LNCAP (cell line): ENCODE measurements around the gene CASZ1.

Experiments
- TF ChIP-seq, protein P1 (sequence below): fragments of 450-650 bp; IDR thresholded peaks from 2 replicates; pipeline ENCODE4 v1.5.1; 2017; ENCODE audit warnings: mild to moderate bottlenecking

The CASZ1 gene

DNA sequence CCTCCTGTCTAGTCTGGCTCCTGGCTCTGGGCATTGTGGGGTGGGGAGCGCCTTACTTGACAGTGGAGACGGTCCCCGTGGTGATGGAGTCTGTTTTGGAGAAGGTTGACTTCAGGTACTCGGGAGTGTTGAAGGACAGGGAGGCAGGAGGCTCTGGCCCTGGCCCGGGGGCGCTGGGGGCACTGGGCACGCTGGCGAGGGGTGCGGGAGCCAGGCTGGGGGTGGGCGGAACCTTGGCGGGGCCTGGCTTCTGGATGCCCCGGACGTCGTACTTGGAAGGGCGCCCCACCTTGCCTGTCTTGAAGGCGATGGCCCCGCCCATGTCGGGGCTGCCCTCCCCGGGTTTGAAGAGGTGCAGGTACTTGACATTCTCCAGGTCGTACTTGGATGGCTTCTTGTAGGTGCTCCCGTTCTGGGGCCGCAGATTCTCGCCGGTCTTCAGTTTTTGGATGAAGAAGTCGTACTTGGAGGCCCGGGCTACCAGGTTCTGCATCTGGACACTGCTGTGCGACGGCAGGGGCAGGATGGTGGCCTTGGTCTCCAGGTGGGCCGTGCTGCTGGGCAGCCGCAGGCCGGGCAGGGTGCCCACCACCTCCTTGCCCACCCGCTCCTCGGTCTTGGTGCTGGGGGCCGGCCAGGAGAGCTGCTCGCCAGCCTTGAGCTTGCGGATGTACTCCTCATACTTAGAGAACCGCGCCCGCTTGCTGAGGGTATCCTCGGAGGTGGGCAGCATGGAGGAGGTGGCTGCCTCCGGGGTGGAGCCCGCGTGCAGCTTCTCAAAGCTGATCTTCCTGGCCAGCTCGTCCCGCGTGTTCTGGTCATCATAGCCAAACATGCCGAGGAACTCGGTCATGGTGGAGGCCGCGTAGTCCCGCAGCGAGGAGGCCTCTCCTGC, 136.6 kb downstream of the CASZ1 start:
- TF ChIP-seq, protein P1, sequence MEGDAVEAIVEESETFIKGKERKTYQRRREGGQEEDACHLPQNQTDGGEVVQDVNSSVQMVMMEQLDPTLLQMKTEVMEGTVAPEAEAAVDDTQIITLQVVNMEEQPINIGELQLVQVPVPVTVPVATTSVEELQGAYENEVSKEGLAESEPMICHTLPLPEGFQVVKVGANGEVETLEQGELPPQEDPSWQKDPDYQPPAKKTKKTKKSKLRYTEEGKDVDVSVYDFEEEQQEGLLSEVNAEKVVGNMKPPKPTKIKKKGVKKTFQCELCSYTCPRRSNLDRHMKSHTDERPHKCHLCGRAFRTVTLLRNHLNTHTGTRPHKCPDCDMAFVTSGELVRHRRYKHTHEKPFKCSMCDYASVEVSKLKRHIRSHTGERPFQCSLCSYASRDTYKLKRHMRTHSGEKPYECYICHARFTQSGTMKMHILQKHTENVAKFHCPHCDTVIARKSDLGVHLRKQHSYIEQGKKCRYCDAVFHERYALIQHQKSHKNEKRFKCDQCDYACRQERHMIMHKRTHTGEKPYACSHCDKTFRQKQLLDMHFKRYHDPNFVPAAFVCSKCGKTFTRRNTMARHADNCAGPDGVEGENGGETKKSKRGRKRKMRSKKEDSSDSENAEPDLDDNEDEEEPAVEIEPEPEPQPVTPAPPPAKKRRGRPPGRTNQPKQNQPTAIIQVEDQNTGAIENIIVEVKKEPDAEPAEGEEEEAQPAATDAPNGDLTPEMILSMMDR = no peak

DNA sequence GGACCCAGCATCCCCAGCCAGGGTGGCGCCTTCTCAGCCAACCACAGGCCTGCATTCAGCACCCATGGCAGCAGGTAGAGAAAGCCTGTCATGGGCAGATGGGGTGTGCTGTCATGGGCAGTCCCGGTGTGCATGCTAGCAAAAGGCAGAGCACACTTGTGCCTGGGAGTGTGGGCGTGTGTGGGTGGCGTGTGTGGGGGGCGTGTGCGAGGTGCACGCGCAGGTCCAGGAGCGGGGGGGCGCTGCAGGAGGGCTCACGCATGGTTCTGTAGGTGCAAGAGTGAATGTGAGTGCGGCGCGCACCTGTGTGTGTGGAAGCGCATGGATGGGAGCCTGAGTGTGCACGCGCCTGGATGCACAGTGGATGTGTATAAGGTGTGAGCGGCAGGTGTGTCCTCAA, 137.2 kb downstream of the CASZ1 start:
- TF ChIP-seq, protein P1 = no peak

DNA sequence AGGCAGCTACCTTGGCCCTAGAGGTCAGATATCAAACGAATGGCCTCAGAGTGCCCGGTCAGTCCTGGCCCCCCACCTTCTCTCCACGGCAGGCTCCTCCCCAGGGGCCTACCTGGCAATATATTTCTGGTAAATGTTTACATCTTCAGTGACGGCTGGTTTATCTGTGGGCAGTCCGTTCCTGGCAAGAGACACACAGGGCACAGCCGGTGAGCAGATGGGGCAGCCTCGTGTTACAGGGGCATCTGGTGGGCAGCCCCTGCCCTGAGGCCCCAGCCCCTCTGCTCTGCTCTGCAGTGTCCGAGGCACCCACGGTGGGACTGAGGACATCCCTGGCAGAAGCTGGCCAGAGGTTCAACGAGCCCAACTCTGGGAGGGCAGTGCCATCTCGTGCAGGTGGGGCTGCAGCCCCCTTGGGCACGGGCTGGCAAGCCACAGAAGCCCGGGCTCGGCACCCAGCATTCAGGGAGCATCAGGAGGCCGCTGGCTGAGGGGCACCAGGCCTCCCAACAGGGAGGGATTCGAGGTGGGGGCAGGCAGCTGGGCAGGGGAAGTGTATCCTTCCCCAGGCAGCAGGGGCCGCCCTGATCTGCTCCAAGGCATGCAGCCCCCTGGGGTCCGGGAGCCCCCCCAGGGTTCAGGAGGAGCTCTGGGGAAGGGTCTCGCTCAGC, 137.9 kb downstream of the CASZ1 start:
- TF ChIP-seq, protein P1 = no peak

DNA sequence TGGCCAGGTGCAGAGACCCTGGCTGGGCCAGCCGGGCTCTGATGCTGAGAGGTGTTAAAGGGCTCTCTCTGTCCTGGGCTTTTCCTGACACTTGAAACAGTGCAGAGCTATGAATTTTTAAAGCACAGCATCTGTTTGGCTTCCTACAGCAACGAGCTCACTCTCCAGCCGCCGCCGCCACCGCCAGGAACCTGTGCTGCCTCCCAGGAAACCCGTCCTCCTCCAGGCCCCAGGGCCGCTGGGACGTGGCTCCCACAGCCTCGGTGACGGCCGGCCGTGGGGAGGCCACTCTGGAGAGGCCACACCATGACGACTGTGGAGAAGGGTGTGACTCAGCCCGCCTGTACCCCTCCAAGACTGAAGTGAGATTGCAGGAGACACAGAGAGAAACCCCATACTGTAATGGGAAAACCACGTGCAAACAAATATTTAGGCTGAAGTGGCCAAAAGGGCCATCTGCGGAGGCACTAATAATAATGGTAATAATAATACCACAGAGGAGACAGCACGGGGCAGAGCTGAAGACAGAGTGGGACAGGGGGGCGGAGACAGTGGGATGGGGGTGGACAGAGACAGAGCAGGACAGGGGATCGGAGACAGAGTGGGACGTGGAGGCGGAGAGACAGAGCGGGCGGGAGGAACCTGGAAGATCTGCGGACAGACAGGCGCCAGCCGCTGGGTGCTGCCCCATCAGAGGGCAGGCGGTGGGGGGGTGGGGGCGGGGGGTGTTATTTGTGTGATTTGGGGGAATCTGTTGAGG, 139.2 kb downstream of the CASZ1 start:
- TF ChIP-seq, protein P1 = no peak

DNA sequence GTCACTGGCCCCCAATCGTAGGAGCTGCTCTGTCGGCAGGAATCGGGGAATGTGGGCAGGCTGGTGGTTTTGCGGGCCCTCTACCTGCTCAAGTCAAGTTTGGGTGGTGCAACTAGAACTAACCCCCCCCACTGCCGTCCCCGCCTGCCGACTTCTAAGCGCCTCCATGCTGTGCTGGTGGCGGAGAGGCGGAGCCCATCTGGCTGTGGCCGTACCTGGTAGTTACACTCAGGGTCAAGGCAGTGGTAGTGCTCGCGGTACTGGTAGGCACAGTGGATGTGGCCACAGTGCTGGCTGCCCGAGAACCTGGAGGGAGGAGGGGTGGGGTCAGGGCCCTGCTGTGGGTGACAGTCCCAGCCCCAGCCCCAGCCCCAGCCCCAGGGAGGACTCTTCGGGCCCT, 140.0 kb downstream of the CASZ1 start:
- TF ChIP-seq, protein P1 = no peak

DNA sequence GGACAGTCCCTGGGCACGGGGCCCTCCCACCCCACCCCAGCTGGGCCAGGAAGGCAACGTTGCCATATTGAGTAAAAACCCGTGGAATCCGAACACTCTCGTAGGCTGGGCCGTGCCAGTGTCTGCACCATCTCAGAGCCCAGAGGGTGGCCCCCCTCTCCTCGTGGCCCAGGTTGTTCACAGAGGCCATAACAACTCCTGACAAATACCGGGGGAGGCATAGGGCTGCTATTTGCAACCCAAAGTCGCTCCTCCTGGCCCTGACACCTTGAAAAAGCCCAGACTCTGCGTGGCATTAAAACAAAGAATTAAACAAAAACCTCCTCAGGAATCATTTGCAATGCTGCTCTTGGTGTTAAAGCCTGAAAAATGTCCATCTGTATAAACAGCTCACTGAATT, 141.4 kb downstream of the CASZ1 start:
- TF ChIP-seq, protein P1 = no peak

DNA sequence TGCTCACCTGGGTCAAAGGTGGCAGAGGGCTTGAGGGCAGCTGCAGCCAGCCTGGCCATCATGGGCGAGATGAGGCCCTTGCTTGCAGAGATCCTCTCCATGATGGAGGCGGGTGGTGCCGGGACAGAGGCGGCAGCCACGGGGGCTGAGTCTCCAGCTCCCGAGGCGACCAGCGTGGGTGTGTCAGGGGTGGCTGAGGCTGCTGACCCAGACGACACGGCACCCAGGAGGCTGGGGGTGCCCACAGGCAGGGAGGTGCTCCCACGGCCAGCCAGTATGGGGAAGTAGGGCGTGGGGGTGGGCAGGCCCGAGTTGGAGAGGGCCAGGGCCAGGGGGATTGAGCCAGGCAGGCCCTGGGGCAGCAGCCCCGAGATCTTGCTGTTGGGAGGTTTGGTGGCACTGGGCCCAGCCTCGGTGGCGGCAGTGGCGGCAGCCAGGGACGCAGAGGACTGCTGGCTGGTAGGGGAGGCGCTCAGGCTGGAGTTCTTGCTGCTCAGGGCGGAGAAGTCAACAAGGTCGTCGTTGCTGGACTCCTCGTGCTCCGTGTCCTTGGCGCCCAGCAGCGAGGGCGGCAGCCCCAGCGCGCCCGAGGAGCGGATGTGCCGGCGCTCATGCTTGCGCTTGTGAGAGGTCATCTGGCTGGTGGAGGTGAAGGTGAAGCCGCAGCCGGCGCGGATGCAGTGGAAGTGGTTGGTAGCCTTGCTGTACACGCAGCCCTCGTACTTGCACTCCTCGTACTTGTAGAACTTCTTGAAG, 142.9 kb downstream of the CASZ1 start:
- TF ChIP-seq, protein P1 = no peak
